Erythroblast (primary cell): ENCODE measurements around the gene TUBA4A.
"Not testable (repeated sequence)": the region's sequence is repeated elsewhere in the genome, so short reads cannot be mapped to it uniquely, and the experiment has no call there.

Experiments
- DNase-seq, 2 experiments: peaks; one replicate each; lab custom pipeline; 2025; lab: John Stamatoyannopoulos, UW
- GATA1 ChIP-seq: IDR thresholded peaks from 2 replicates; pipeline ENCODE4 v1.6.1; 2011; ENCODE audit warnings: low read depth, mild to moderate bottlenecking, control low read depth, low read length, moderate library complexity
- POLR2A ChIP-seq: IDR thresholded peaks from 2 replicates; pipeline ENCODE4 v1.6.1; 2011; ENCODE audit warnings: mild to moderate bottlenecking, low read length

The TUBA4A gene

DNA sequence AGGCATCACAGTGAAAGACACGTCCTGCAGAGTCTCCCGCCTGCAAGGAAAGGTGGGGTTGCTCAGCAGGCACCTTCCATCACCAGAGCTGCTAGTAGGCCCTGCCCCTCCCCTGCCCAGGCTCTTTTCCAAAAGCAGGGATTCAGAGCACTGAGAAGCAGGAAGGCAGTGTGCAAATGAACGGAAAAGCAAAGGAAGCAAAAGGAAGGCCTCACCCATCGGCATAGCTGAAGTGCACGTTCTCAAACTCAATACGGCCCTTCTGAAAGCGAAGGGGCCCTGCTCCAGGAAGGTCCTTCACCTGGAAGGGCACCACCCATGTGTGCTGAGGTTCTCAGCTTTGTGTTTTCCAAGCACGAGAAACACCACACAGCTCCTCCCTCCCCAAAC lies 40.7 kb downstream of the TUBA4A start:
- no peak for TF ChIP-seq POLR2A
- no peak for TF ChIP-seq GATA1
- DNase-seq: no peak

DNA sequence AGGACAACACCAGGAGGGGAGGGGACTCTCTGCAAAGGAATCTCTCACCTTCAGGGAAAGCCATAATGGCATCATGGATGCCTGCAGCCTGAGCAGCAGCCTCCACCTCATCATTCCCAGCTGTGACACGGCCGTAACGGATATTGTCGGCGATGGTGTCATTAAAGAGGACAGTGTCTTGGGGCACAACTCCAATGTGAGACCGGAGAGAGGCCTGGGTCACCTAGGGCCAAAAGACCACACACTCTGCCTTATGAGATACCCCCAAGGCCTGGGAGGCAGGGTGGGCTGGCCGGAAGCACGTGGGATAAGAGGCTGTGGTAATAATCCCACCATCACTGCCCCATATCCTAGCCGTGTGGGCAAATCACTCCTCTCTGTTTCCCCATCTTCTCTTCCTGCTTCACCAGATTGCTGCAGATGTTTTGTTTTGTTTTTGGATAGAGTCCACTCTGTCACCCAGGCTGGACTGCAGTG lies 42.8 kb downstream of the TUBA4A start:
- TF ChIP-seq POLR2A (peak; percentile 1), GATA1 (no peak)
- no peak for DNase-seq

DNA sequence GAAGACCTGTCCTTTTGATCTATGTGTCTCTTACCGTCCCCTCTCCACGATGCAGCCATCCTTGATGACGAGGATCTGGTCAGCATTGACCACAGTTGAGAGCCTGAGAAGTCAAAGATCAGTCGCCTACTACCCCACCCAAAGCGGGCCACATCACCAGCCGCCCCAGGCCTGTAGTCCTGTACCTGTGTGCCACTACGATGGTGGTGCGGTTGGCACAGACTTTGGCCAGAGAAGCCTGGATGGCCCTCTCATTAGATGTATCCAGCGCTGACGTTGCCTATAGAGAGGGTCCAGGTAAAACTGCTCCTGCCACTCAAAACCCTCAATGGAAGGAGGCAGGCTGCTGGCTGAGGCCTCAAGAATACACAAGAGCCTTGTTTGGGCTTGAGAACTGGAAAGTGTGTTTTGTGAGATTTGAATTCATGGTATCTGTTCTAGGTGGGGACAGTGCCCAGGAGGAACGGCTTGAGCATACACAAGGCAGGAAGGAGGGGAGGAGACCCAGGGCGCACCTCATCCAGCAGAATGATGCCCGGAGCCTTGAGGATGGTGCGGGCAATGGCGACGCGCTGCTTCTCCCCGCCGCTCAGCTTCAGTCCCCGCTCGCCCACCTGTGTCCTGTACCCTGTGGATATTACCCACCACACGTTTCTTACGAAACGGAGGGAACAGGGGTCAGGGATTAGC lies 43.4 kb downstream of the TUBA4A start:
- no peak for DNase-seq
- TF ChIP-seq GATA1: no peak
- peak; percentile 34 for TF ChIP-seq POLR2A

DNA sequence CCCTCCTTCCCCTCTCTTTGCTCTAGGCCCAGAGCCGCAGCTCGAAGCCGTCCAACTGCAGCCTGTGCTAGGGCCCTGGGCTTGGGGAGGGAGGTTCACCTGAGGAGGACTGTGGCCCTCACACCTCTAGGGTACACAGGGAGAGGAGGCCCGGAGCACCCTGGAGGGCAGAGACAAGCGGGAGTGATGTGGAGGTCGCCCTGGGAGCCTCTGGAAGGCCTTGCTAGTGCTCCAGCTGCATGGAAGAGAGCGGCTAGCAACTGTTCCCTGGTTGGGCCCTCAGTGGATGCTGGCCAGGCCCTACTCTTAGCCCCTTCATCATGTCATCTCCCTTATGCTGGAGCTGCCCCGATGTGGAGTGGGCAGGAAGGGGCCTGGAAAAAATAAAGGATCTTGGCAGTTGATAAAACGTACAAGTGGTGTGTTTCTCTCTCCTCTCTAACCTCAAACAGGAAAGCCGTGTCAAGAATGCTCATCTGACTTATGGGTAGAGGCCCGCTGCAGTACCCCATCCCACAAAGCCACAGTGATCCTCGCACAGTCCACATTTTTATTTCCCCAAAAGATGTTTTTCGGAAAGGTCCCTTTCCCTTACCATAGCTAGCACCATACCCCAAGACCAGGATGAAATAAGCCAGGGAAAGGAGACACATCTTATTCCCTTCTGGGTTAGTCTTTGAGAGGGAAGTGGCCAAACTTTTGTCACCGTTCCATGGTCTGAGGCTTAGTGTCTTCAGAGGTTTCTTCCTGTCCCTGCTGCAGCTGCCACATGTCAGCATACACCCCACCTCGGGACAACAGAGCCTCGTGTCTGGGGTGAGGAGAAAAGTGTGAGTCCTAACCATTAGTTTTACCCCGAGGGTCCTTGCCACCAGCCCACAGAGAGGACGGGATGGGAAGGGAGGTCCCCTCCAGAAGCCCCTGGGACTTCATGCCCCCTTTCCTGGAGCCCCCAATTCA lies 44.2 kb downstream of the TUBA4A start:
- no peak for TF ChIP-seq POLR2A
- no peak for TF ChIP-seq GATA1
- no peak for DNase-seq

DNA sequence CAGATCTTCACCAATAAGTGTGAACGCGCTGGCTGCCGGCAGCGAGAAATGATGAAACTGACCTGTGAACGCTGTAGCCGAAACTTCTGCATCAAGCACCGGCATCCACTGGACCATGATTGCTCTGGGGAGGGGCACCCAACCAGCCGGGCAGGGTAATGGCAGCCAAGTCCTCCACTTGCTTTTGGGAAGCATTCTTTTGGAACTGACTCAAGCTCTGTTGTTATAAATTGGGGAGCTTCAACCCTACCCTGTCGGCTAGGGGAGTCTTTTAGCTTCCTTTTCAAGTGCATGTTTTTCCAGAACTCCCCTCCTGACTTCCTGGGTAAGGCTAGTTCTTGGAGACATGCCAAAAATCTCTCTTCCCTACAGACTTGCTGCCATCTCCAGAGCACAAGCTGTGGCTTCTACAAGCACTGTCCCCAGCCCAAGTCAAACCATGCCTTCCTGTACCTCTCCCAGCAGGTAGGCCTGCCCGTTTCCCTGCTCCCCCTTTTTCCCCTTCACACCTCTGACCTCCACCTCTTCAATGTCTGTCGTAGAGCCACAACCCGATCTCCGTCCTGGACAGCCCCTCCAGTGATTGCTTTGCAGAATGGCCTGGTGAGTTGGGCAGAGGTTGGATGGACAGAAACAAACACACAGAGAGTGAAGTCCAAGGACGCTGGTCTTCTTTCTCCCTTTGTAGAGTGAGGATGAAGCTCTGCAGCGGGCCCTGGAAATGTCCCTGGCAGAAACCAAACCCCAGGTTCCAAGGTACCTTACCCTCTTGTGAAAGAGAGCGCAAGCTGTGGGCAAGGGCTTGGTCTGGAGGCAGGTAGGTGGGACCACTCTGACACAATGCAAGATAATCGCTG lies 45.6 kb downstream of the TUBA4A start:
- DNase-seq: peak in 1 of 2 experiments; percentile 48
- TF ChIP-seq GATA1 (no peak), POLR2A (peak; percentile 13)

DNA sequence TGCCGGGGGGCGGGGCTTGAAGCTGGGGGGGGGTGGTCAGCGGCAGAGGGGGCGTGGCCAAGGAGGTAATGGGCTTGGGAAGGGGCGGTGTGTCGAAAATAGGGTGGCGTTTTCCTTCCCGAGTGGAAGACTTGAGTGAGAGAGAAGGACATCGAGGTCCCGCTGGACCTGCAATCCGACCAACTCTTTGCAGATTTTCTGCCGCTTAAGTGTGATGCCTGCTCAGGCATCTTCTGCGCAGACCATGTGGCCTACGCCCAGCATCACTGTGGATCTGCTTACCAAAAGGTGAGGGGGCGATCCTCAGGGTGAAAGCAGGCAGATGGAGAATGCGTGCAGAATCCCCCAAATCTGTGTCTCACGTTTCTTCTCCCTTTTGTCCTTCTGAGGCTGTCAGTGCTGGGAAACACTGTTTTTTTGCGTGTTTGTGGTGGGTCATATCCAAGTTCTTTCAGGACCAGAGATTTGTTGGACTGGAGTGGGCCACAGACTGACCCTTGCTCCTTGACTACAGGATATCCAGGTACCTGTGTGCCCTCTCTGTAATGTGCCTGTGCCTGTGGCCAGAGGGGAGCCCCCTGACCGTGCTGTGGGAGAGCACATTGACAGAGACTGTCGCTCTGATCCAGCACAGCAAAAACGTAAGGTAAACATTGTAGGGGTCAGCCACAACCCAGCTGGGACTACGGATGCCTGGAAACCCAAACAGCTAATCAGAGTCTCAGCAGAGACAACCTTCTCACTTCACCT lies 46.4 kb downstream of the TUBA4A start:
- peak; percentile 19 for TF ChIP-seq POLR2A
- no peak for TF ChIP-seq GATA1
- no peak for DNase-seq

DNA sequence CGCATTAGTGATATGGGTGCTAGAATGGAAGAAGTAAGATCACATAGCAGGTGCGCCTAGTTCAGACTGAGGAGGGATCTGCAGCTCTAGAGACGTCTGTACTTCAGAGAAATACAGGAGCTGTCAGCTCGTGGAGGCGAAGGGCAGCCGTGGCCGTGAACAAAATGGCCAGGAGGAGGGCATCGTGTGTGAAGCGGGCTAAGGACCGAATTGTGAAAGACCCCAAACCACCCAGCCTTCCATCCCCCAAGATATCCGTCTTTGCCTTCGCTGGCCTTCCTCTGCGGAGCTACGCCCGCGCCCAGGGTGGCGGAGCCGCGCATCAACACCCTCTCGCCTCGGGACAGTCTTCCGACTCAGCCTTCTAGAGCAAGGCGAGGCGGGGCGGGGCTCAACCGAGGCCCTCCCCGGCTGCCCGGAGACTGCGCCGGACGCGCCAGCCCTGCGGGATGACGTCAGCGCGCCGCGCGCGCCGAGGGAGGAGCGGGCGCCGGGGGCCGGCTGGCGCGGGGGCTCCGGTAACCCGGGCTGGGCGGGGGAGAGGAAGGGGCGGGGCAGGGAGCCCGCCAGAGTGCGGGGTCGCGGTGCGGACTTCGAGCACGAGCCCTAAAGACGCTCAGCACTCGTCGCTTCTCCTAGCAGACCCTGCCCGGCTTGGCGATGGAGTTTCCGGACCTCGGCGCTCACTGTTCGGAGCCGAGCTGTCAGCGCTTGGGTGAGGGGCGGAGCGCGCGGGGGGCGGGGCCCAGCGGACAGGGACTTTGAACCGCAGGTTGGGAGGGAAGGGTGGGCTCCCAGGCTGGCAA lies 47.2 kb downstream of the TUBA4A start, which contains the start of gene ZFAND2B:
Gene ZFAND2B (plus strand): TSS at position 455 of the 806 bp plus-strand sequence. CDS start 206 bp downstream, at position 661.
- TF ChIP-seq GATA1: no peak
- TF ChIP-seq POLR2A: peak; percentile 97
- DNase-seq: peak; percentile 95 to 97

DNA sequence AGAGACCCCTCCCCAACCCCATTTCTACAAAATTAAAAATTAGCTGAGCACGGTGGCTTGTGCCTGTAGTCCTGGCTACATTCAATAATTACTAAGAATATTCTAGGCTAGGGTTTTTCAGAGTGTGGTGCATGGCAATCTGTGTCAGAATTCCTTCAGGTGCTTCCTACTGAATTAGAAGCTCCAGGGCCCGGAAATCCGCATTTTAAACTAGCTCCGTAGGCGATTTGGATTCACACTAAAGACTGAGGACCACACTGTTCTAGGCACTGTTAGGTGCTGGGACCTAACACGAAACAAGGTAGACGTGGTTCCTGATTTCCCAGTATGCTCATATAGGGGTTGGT lies 47.8 kb downstream of the TUBA4A start:
- no peak for TF ChIP-seq POLR2A
- no peak for TF ChIP-seq GATA1
- no peak for DNase-seq

DNA sequence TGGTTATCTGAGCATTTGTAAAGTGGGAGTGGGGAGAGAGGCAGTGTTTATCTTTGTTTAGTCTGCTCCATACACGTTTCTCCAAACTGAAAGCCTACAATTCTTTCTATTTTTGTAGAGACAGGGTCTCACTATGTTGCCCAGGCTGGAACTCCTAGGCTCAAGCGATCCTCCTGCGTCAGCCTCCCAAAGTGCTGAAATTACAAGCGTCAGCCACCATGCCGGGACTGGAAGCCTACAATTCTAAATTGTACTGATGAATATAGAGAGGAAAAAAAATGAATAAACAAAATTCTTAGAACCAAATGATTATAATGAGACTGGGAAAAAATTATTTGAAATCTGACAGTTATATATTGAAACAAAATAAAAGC lies 48.6 kb downstream of the TUBA4A start:
- DNase-seq: no peak
- TF ChIP-seq GATA1 (no peak), POLR2A (no peak)

DNA sequence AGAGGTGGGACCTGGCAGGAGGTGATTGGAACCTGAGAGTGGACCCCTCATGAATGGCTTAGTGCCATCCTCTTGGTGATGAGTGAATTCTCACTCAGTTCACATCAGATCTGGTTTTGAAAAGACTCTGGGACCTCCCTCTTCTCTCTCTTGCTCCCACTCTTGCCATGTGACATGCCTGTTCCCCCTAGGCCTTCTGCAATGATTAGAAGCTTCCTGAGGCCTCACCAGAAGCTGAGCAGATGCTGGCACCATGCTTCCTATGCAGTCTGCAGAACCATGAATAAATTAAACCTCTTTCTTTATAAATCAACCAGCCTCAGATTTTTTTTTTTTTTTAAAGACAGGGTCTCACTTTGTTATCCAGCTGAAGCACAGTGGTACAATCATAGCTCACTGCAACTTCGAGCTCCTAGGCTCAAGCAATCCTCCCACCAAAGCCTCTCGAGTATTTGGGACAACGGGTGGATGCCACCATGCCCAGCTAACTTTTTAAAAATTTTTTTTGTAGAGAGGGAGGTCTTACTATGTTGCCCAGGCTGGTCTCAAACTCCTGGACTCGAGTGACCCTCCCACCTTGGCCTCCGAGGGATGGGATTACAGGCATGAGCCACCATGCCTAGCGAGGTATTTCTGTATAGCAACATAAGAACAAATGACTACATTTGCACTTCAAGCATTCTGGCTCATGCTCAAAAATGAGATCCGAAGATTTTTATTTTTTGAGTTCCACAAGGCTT lies 49.1 kb downstream of the TUBA4A start:
- DNase-seq: no peak
- TF ChIP-seq GATA1 (no peak), POLR2A (no peak)

DNA sequence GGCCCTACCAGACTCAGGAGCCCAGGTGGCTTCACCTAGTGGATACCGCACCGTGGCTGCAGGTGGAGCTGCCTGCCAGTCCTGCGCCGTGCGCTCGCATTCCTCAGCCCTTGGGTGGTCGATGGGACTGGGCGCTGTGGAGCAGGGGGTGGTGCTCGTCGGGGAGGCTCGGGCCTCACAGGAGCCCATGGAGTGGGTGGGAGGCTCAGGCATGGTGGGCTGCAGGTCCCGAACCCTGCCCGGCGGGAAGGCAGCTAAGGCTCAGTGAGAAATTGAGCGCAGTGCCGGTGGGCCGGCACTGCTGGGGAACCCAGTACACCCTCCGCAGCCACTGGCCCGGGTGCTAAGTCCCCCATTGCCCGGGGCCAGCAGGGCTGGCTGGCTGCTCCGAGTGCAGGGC lies 52.4 kb downstream of the TUBA4A start:
- DNase-seq: not testable (repeated sequence)
